GM21723 (cell line): Measurements from ENCODE around the gene DCLK2.
A peak's percentile ranks its signal among the peaks of the same experiment; 100 is the strongest.

Experiments
- ATAC-seq: cut with Tn5 transposase; IDR thresholded peaks from one replicate; pipeline ENCODE4 v1.9.1; 2021; ENCODE audit warnings: mild to moderate bottlenecking, moderate library complexity; ENCODE audit not compliant: unreplicated experiment

The DCLK2 gene

DNA sequence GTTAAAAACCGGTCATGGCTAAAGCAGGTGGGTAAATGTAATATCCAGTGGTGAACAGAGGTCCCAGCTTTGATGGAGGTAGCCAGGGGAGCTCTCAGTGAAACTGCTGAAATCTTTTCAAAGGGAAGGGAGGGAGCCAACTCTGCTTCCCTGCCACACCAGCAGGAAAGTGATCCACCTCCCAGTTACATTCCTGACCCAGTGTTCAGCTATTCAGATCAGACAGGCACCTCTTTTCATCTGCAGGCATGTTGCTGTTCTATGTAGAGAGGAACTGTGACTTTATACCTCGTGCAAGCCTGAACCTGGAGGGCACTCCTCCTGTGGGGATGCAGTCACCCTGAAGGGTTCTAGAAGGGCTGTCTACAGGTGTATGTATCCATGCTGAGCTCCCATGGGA is 37.6 kb downstream of the DCLK2 start:
- ATAC-seq = no peak

DNA sequence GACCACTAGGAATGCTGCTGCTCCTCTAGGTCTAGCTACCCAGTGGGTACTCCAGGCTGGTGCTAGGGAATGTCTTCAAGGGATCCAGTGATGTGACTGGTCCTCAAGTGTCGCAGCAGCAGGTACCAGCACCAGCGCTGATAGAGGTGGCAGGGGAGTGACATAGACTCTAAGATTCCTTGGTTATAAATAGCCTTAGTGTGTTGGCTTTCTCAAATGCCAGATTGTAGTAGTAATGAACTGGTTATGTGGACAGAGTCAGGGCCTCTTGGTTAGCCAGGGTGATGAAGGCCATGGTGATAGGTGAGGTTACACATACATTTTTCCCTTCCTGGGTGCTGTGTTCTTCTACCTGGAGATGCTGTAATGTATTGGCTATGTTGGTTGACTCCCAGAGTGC is 38.3 kb downstream of the DCLK2 start:
- ATAC-seq = no peak

DNA sequence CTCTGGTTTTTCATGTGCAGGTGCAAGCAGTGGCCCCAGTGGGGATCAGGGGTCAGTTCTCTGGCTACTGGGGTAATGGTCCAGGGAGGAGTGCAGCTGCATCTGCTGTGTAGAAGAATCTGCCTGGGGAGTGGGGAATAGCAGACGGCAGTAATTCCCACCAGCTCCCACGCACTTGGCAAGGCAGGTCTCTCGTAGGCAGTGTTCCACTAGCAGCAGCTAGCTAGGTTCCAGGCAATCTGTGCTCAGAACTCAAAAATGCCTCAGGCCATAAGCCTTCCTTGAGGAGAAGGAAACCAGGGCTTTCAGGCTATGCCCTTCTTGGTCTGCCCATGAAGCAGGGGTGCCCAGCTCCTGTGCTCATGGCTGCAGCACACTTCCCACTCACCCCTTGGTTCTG is 38.8 kb downstream of the DCLK2 start:
- ATAC-seq = no peak

DNA sequence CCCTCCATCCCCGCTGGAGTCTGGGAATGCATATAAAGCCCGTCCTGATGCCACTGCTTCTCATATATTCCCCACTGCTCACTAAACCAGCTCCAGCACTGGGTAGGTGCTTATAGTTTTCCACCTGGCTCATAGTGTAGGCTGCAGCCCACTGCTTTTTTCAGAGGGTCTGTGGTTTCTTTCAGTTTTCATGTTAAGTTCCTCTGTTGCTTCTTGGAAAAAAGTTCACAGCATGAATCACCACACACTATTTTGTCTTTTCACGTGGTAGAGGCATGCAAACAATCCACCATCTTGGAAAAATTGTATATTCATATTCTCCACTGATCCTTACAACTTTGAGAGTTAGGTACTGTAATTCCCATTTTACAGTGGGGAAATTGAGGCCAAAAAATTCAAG is 39.4 kb downstream of the DCLK2 start:
- ATAC-seq = no peak

DNA sequence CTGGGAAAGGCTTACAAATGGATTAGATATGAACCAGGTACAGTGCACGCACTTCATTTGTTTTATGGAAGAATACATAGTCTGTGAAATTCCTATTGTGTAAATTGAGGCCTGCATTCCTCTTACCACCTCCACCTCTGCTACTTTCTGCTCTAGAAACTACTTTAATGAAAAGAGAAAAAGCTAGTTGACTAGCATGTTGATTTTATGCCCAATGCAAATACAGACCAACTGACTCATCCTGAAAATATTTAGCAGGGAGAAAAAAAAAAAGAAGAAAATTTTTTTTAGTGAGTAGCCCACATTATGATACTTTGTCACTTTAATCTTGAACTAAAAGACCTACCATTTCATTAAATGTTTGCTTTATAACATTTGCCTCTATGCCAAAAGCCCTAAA is 41.2 kb downstream of the DCLK2 start:
- ATAC-seq = no peak

DNA sequence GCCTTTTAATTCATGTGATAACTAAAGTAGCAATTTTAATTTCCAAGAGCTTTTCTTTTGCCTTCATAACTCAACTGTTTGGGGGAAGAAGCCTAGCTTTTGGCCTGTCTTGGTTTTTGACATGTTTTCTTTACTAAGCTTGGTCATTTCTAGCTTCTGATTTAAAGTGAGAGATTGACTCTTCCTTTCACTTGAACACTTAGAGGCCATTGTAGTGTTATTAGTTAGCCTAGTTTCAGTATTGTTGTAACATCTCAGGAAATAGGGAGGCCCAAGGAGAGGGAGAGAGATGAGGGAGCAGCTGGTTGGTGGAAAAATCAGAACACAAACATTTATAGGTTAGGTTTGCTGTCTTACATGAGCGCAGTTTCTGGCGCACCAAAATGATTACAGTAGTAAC is 44.8 kb downstream of the DCLK2 start:
- no peak for ATAC-seq

DNA sequence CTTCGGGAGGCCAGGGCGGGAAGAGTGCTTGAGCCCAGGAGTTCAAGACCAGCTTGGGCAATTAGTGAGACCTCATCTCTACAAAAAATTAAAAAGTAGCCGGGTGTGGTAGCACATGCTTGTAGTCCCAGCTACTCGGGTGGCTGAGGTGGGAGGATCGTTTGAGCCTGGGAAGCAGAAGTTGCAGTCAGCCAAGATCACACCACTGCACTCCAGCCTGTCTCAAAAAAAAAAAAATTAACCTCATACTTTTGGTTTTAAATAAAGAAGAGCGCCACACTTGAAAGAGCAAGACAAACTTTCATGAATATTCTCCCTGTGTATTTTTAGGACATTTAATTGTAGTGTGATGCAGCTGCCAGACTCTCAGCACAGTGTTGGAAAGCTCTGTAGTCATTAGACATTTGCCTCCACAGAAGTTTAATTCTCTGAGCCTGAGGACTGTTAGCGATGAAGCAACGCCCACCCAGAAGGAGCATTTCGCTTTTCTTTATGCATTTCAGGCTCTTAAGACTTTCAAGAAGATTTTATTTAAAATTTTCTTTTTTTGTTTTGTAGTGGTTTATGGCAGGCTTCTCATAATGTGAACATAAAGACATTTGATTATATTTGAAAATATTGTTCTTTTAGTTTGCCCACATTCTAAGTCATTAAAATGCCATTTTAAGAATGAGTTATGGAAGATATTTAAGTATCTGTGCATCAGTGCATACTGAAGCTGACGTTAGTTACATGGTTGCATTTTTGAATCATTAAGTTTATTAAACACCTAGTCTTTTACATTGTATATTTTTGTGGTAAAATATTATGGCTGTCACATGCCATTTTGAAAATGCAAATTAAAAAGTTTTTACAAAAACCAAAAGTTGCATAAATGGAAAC is 45.8 kb downstream of the DCLK2 start:
- no peak for ATAC-seq

DNA sequence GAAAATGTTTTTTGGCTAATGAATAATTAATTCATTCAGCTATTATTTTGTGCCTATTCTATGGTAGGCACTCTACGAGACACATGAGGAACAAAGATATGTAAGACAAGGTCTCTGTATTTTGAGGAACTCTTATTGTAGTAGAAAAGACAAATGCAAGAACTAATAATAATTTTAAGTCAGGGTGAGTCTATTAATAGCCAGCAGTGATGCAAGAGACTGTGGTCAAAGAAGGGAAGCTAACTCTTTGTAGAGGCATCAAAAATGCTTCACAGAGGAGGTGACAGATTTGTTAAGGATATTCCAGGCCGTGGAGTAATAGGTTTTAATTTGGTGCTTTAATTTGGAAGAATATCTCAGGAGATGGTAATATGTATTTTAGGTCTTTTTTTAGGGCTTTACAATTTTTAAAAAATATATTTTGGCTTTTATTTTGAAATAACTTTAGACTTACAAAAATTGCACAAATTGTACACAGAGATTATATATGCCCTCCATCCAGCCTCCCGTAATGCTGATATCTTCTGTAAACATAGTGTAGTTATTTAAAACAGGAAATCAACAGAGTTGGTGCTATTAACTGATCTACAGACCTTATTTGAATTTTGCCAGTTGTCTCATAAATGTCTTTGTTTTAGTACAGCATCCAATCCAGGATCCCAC is 48.1 kb downstream of the DCLK2 start:
- peak; percentile 11 for ATAC-seq

DNA sequence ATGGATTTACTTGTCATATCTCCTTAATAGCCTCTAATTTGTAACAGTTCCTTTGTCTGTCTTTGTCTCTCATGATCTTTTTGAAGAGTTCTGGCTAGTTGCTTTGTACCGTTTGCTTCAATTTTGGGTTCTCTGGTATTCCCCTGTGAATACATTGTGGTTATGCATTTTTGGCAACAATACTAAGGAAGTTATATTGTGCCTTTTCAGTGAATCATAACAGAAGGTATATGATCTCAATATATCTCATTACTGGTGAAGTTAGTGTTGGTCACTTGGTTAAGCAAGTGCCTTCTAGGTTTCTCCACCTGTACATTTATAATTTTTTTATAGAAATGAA is 48.6 kb downstream of the DCLK2 start:
- peak; percentile 50 for ATAC-seq

DNA sequence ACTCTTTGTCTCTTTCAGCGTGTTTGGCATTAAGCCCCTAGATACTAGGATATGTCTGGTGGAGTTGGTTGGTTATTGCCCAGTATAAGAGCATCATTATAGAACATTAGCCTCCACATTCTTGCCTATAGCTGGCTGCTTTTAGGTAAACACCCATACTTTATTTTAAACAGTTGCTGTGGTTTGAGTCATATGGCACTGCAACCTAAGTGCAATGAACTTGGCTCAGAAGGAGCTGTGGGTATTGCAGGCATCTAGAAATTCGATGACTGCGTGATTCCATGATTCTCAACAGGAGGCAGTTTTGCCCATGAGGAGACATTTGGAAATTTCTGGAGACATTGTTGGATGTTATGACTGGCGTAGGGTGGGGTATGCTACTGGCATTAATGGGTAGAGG is 49.5 kb downstream of the DCLK2 start:
- ATAC-seq = no peak

DNA sequence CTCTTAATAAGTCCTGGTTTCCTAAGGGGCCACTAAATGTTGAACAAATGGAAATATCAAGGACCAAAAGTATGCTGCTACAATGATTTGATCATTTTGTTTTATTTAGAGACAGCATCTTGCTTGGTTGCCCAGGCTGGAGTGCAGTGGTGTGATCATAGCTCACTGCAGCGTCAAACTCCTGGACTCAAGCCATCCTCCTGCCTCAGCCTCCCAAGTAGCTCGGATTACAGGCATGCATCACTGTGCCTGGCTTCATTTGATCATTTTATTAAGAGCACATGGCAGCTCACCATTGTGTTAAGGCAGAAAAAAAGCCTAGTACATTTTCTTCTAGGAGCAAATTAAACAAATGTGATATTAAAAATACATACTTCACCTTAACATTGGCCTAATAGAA is 52.7 kb downstream of the DCLK2 start:
- no peak for ATAC-seq

DNA sequence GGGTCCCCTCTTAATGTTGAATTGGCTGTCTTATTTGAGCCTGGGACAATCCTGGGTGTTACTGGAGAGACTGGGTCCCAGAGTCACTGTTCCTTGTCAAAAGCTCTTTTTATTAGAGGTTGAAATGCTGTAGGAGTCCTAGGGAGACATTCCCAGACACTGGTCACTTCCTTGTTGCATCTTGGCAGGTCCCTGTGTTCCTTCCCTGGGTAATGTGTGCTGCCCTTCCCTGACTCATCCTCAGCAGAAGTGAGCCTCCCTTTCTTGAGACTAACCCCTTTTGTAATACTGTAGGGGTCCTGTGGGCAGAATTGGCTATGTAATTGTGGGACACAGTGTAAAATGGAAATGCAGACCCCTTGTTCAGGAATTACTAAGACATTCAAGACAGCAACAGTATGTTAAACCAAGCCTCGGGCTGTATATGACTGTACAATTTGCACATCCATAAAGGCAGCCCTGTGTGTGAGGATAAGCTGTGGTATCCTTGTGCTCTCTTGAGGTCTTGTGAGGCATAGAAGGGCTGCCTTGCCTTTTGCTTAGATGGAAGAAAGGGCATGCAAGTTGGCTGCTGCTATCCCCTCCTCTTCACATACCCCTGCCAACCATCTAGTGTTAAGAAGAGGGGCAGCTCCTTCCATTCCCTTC is 53.5 kb downstream of the DCLK2 start:
- no peak for ATAC-seq

DNA sequence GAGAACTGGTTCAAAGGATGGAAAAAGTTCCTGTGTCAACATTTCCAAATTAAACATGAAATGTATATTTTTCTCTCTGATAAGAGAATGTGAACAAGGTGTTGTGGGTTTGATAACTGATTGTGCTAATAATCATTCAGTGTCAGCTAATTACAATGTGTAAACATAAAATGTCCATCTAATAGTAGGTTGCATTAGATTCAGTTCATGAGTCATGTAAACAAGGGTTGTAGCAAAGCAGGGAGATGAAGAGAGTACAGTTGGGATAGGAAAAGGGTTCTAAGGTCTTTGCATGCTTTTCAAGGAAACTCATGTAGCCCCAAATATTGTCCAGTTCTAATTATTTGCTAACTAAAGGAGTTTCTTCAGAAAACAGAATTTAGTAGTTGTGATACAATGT is 55.4 kb downstream of the DCLK2 start:
- no peak for ATAC-seq

DNA sequence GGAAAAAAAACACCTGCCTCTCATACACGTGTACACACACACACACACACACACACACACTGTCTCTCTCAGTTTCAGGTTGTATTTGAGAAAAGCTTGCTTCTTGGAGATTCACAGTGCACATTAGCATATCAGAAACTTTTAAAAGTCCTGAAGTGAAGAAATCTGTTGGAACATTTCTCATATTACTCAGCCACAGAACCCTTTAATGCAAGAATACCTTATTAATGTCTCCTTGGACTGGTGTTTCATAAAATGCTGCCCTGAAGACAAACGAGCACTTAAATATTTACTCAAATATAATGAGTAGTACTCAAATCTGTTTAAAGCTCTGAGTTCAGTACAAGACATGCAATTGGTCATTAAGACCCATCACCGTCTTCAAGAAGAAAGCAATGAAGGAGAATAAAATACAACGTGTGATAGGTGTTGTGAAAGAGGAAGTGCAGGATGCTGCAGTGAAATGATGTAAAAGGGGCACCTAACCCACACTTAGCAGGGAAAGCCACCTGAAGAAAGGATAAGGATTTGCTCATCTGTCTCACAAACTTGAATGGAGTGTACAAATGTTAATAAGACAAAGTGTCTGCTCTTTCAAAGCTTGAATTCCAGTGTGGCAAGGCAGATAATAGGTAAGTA is 57.0 kb downstream of the DCLK2 start:
- no peak for ATAC-seq

DNA sequence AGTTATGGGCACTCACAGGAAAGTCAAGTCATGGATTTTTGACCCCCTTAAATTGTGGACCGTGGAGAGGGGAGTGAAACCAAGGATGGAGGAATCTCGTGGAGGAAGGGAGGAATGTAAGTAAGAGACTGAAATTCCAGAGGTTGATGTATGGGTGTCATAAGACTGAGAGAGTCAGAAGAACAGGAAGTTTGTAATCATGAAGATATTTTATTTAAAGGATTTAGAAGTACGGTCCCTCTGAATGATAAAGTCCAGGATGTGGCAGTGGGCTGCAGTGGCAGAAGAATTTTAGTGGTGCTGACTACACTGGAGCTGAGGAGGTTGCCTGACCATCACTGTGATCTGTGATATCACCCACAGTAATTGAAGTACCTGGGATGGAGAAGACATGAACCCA is 57.8 kb downstream of the DCLK2 start:
- no peak for ATAC-seq

DNA sequence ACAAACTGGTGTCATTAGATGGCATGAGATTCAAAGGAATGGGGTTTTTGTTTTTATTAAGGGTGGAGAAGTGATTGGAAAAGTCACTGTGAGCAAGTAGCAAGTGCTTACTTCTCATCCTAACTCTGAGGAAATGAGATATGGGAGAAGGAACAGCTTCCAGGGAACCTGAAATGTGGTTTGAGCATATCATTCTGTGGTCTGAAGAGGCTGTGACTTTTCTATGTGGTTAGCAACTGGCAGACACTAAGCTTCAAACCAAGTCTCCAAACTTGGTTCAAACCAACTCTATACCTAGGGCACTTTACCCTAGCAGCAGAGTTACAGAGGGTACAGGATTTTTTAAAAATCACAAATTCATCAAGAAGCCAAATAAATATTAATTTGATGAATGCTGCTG is 58.2 kb downstream of the DCLK2 start:
- no peak for ATAC-seq

DNA sequence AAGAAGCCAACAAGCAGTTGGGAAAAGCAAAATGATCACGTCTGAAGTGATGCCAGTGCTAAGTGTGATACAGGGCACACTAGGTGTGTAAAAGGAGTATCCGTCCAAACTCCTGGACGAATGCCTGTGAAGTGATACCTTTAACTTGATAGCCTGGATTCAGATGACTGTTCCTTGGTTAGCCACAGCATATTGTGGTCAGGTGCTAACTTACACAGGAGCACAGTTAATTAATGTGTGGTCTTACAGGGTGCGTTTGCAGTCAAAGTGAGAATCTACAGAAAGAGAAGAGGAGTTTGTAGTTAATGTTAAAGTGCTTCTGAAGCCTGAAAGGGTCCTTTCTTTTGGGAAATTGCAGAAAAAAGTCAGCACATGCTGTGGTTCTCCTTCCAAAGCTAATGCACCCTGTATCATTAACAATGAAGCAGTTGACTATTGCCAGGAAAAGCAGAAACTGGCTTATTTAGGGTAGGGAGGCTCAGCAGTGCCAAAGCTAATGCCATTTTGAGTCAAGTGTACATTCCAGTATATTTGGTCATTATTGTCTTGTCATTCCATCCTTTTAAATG is 61.1 kb downstream of the DCLK2 start:
- no peak for ATAC-seq

DNA sequence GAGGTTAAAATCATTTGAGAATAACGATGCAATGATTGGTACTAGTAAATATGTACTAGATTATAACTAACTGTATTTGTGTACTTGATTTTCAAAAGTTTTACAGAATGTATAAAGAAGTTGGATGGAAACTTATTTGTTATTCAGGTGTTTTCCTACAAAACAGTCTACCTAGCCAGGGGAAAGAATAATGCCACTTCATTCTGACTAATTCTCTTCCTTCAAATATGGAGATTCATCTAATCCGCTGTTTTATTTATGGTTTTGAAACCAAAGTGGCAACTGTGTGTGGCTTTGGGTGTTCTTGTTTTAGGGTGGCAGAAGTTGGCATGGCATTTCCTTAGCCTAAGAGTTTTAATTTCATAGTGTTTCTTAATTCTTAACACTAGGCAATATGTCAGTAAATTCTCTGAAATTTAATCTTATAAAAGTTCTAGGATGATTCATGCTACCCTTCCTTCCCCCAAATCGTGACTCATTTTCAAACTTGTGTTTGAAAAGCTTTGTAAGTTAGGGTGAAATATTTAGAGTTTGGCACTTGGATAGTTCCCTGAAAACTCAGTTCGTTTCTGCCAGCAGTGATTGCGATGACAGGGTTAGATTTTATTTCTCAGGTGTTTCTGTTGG is 62.6 kb downstream of the DCLK2 start:
- ATAC-seq = no peak

DNA sequence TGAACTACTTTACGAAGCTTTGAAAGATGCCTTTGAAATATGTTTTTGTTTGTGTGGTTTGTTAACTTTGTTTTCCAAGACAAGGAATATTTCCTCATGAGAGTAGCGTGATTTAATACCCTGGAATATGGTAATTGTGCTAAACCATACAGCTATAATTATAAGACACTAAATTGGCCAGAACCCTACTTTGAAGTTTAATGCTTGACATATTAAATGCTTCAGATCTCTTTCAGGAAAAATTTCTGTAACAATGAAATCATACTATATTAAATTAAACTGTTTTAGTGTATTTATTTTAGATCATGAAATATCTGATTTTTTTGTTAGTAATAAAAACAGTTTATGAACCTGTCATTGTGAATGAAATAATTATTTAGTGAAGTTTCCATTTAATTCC is 63.5 kb downstream of the DCLK2 start:
- ATAC-seq = no peak

DNA sequence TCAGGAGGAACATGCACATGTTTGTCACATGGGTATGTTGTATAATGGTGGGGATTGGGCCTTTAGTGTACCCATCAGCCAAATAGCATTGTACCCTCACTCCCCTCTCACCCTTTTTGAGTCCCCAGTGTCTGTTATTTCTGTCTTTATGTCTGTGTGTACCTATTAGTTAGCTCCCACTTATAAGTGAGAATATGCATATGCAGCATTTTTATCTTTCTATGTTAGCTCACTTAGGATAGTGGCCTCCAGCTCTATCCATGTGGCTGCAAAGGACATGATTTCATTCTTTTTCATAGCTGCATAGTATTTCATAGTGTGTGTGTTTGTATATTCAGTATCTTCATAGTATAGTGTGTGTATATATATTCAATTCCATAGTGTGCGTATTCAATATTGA is 64.6 kb downstream of the DCLK2 start:
- no peak for ATAC-seq
